Measurements from ENCODE around the gene TEX52. TPM values are rescaled to one million over a fixed set of nuclear protein-coding genes. Genes with fewer than 3 reads are reported as not detected.

TEX52 gene
- not detected in 2 replicates for total RNA-seq (ENCODE audit: low replicate concordance)
- long read RNA-seq, result 0 reads

DNA sequence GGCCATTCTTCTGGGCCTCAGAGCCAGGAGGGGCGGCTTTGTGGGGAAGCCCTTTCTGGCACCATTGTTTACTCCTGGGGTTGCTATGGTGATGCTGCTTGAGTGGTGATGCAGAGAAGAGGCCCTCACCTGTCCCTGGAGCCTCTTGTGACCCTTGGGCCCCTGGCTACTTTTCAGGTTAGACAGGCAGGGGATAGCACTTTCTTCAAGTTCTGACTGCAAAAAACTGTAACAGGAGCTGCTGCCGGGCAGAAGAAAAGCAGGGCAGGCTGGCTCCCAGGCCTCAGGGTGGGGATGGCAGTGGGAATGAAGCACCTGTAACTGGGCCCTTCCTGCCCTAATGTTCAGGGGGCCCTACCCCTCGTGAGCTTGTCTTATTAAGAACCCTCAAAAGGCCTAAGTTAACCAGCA is at the start of gene TEX52:
TSS of gene TEX52 (minus strand) at position 19 of the 411 bp plus-strand sequence. CDS start at position 6, 13 bp downstream.
- H3K4me1 Mint-ChIP-seq (ENCODE audit: unreplicated experiment), result peaks cover 14% of the 10 kb centered on the region
- no peak for TF ChIP-seq CTCF (conservative IDR thresholded peaks at IDR 0.05)
- H3K9me3 Mint-ChIP-seq, result no peaks in the 10 kb centered on the region
- no peaks in the 10 kb centered on the region for H3K27me3 Mint-ChIP-seq
- peaks cover 22% of the 10 kb centered on the region for H3K36me3 Mint-ChIP-seq
- H3K4me3 Mint-ChIP-seq, result no peak within 1 kb of the TSS
- no peak for DNase-seq (ENCODE audit: extremely low spot score, unreplicated experiment)
- peak within 1 kb of the TSS; percentile 61 for H3K27ac Mint-ChIP-seq

DNA sequence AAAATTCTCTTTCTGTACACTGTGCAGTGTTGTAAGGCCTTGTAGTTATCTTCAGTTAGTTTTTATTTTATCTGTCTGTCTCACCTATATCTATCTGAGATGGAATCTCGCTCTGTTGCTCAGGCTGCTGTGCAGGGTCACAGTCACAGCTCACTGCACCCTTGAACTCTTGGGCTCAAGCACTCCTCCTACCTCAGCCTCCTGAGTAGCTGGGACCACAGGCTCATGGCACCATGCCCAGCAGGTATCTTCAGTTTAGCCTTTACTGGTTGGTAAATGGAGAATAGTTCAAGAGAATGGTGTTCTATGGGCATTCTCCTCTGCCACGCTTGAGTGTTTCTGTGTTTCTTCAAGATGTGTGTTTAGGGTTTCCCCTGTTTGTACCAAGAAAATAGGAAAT is 47.4 kb upstream of the TEX52 start:
- H3K4me3 Mint-ChIP-seq, result no peak overlapping the region
- H3K9me3 Mint-ChIP-seq, result no peaks in the 10 kb centered on the region
- peaks cover 11% of the 10 kb centered on the region for H3K36me3 Mint-ChIP-seq
- H3K27ac Mint-ChIP-seq, result peak overlapping the region; percentile 1
- H3K27me3 Mint-ChIP-seq, result no peaks in the 10 kb centered on the region
- no peak for TF ChIP-seq CTCF (conservative IDR thresholded peaks at IDR 0.05)
- no peak for DNase-seq (ENCODE audit: extremely low spot score, unreplicated experiment)
- peaks cover 7% of the 10 kb centered on the region for H3K4me1 Mint-ChIP-seq (ENCODE audit: unreplicated experiment)

GRCh38 chr12:2902272-2902880 is 45.5 kb upstream of the TEX52 start:
- H3K4me3 Mint-ChIP-seq, result no peak overlapping the region
- peaks cover 7% of the 10 kb centered on the region for H3K4me1 Mint-ChIP-seq (ENCODE audit: unreplicated experiment)
- H3K27me3 Mint-ChIP-seq, result no peaks in the 10 kb centered on the region
- H3K27ac Mint-ChIP-seq, result no peak overlapping the region
- DNase-seq (ENCODE audit: extremely low spot score, unreplicated experiment), result no peak
- H3K9me3 Mint-ChIP-seq, result no peaks in the 10 kb centered on the region
- no peak for TF ChIP-seq CTCF (conservative IDR thresholded peaks at IDR 0.05)
- peaks cover 3% of the 10 kb centered on the region for H3K36me3 Mint-ChIP-seq

DNA sequence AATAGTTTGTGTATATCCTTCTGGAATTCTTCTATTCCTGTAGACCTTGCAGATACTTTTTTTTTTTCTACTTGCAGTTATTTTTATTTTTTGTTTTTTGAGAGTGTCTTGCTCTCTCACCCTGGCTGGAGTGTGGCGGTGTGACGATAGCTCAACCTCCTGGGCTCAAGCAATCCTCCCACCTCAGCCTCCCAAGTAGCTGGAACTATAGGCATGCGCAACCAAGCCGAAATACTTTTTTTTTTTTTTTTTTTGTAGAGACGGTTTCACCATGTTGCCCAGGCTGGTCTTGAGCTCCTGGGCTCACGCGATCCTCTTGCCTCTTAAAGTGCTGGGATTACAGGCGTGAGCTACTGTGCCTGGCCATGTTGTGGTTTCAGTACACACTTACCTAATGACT is 43.8 kb upstream of the TEX52 start:
- DNase-seq (ENCODE audit: extremely low spot score, unreplicated experiment), result no peak
- H3K36me3 Mint-ChIP-seq, result peaks cover 3% of the 10 kb centered on the region
- no peaks in the 10 kb centered on the region for H3K9me3 Mint-ChIP-seq
- no peak overlapping the region for H3K27ac Mint-ChIP-seq
- H3K27me3 Mint-ChIP-seq, result no peaks in the 10 kb centered on the region
- H3K4me1 Mint-ChIP-seq (ENCODE audit: unreplicated experiment), result peaks cover 7% of the 10 kb centered on the region
- no peak for TF ChIP-seq CTCF (conservative IDR thresholded peaks at IDR 0.05)
- H3K4me3 Mint-ChIP-seq, result no peak overlapping the region

GRCh38 chr12:2897418-2897817 is 40.6 kb upstream of the TEX52 start:
- TF ChIP-seq CTCF (conservative IDR thresholded peaks at IDR 0.05), result no peak
- no peak overlapping the region for H3K27ac Mint-ChIP-seq
- no peaks in the 10 kb centered on the region for H3K9me3 Mint-ChIP-seq
- DNase-seq (ENCODE audit: extremely low spot score, unreplicated experiment), result no peak
- peaks cover 14% of the 10 kb centered on the region for H3K4me1 Mint-ChIP-seq (ENCODE audit: unreplicated experiment)
- no peak overlapping the region for H3K4me3 Mint-ChIP-seq
- H3K27me3 Mint-ChIP-seq, result no peaks in the 10 kb centered on the region
- H3K36me3 Mint-ChIP-seq, result peaks cover 10% of the 10 kb centered on the region
